Frontal cortex (tissue), 4 donors: Measurements from ENCODE around the gene CHMP3. TPM values are rescaled to one million over a fixed set of nuclear protein-coding genes. Genes with fewer than 3 reads are reported as not detected.

ENCODE experiments used
- DNase-seq, 2 donors: peaks; one replicate each; pipeline ENCODE4 v3.0.0; 2012; ENCODE audit warnings: low spot score in 2 of 2
- FAIRE-seq: peaks from 2 replicates; lab custom pipeline; 2012; peaks lifted over from hg19 to GRCh38; lab: Jason Lieb, UNC
- small RNA-seq: library from RNA; depleted of rRNA; stranded (forward); fragments of <200 nt; gene quantifications from one replicate; pipeline ENCODE3, GENCODE V24; 2014
- total RNA-seq: library from RNA; depleted of rRNA; stranded (reverse); fragments of >200 nt; gene quantifications from one replicate; pipeline ENCODE4 v1.2.3, GENCODE V29; 2014
- donor health status: control.
- donor health status: control.
- donor health status: control.

The CHMP3 gene
- total RNA-seq, 1 donor from 2014 or later, result 44.4 TPM

GRCh38 chr2:86477349-86477748 is 85.9 kb downstream of the CHMP3 start:
- DNase-seq (no peak), FAIRE-seq (no peak)

GRCh38 chr2:86476918-86477317 is 86.3 kb downstream of the CHMP3 start:
- FAIRE-seq, result no peak
- no peak for DNase-seq

GRCh38 chr2:86476092-86476491 is 87.2 kb downstream of the CHMP3 start:
- DNase-seq, result no peak
- FAIRE-seq, result no peak

GRCh38 chr2:86471637-86472036 is 91.6 kb downstream of the CHMP3 start:
- FAIRE-seq (no peak), DNase-seq (no peak)

- FAIRE-seq (no peak), DNase-seq (no peak)
Observed at GRCh38 chr2:86470890-86471289, 92.4 kb downstream of the CHMP3 start.

- FAIRE-seq (no peak), DNase-seq (no peak)
Observed at GRCh38 chr2:86468162-86469033, 94.8 kb downstream of the CHMP3 start.

- FAIRE-seq, result no peak
- DNase-seq, result no peak
Observed at GRCh38 chr2:86466306-86466705, 96.9 kb downstream of the CHMP3 start.

GRCh38 chr2:86464652-86465051 is 98.6 kb downstream of the CHMP3 start:
- FAIRE-seq, result no peak
- no peak for DNase-seq

- DNase-seq (no peak), FAIRE-seq (no peak)
Observed at GRCh38 chr2:86461042-86461743, 102.0 kb downstream of the CHMP3 start.

- FAIRE-seq (no peak), DNase-seq (no peak)
Observed at GRCh38 chr2:86455181-86455580, 108.1 kb downstream of the CHMP3 start.

- no peak for FAIRE-seq
- DNase-seq, result no peak
Observed at GRCh38 chr2:86454238-86454637, 109.0 kb downstream of the CHMP3 start.

- FAIRE-seq (no peak), DNase-seq (peak in 1 of 2 donors; percentile 7)
Observed at GRCh38 chr2:86453836-86454235, 109.4 kb downstream of the CHMP3 start.

Small RNA genes within 50 kb of the gene (small RNA-seq; reads per million reads assigned to genes)
- not detected for gene RNU6-640P

Other genes with a start within 250 kb of the CHMP3 start
- gene REEP1, start 225.8 kb downstream of the CHMP3 start, total RNA-seq, result 147 TPM
- 19.6 TPM for gene KDM3A, start 122.1 kb downstream of the CHMP3 start, total RNA-seq
- 33.4 TPM for gene RNF103, start 60.4 kb upstream of the CHMP3 start, total RNA-seq
- 64.0 TPM for gene RMND5A, start 156.8 kb upstream of the CHMP3 start, total RNA-seq
- gene CD8A, start 227.5 kb upstream of the CHMP3 start, total RNA-seq, result 1.2 TPM